ENCODE data around the gene GMDS. TPM values are rescaled to one million over a fixed set of nuclear protein-coding genes. Genes with fewer than 3 reads are reported as not detected.

The GMDS gene
- total and polyA plus RNA-seq, 2 of the 4 experiments (the other 2 are of a cell fraction), result 7.3 to 21.9 TPM

GRCh38 chr6:1940381-1940780 is 305.0 kb downstream of the GMDS start:
- H2BK120ac ChIP-seq (ENCODE audit: low read depth, low read length), result no peak overlapping the region
- H3K27me3 ChIP-seq (ENCODE audit: control insufficient read depth, insufficient read depth, low read length), result no peaks in the 10 kb centered on the region
- DNase-seq (no peak), ATAC-seq (ENCODE audit: low read depth) (no peak)
- no peak overlapping the region for H3K56ac ChIP-seq (ENCODE audit: extremely low read depth, insufficient read depth, low read length)
- H2BK15ac ChIP-seq (ENCODE audit: low read depth, low read length), result no peak overlapping the region
- WGBS, 2 experiments (ENCODE audit: extremely low coverage in 2 of 2, insufficient read length in 1 of 2), result no CpG with 5 or more reads among the region's 2 CpGs
- H3K23ac ChIP-seq (ENCODE audit: low read depth, low read length), result no peak overlapping the region
- H3K9me1 ChIP-seq (ENCODE audit: insufficient read depth, low read length), result no peaks in the 10 kb centered on the region; the same call in 1 of the 2 replicates
- no peak overlapping the region for H3K9ac ChIP-seq (ENCODE audit: low read depth, low read length)
- in situ Hi-C loops (cut with MboI; ENCODE audit: low sequenced_read_pairs) (no loop called here), intact Hi-C loops (cut with micrococcal nuclease) (no loop called here), dilution Hi-C loops (cut with HindIII; ENCODE audit: low sequenced_read_pairs, unreplicated experiment) (no loop called here)
- H3K4me3 ChIP-seq (ENCODE audit: insufficient read depth, low read depth, low read length), result no peak overlapping the region
- H2AK9ac ChIP-seq (replicated peaks; ENCODE audit: low read depth, low read length, poor library complexity), result no peak overlapping the region
- no peak overlapping the region for H3K18ac ChIP-seq (ENCODE audit: low read depth, low read length)
- H3K27ac ChIP-seq (ENCODE audit: insufficient read depth, low read length), result no peak overlapping the region
- no peaks in the 10 kb centered on the region for H3K9me3 ChIP-seq (ENCODE audit: control insufficient read depth, insufficient read depth, low read length)
- H4K20me1 ChIP-seq (ENCODE audit: insufficient read depth, low read length), result no peaks in the 10 kb centered on the region
- no peak overlapping the region for H3K14ac ChIP-seq (replicated peaks; ENCODE audit: low read depth, low read length)
- H2BK20ac ChIP-seq (ENCODE audit: low read depth, low read length), result no peak overlapping the region
- CTCF ChIA-PET, result no interaction called here
- H2AK5ac ChIP-seq (ENCODE audit: low read depth, low read length), result no peak overlapping the region
- H3K4me2 ChIP-seq (ENCODE audit: low read depth, low read length), result no peak overlapping the region
- no peak overlapping the region for H2BK5ac ChIP-seq (ENCODE audit: low read depth, low read length, poor library complexity, severe bottlenecking)
- TF ChIP-seq CHD1 (IDR thresholded peaks at IDR 0.05; ENCODE audit: low read depth, low read length), result no peak
- no peak for TF ChIP-seq RCOR1 (IDR thresholded peaks at IDR 0.05; ENCODE audit: insufficient replicate concordance, low read length)
- no peak for TF ChIP-seq MXI1 (IDR thresholded peaks at IDR 0.05; ENCODE audit: borderline replicate concordance, low read depth, low read length)
- no peak for TF ChIP-seq FOS (IDR thresholded peaks at IDR 0.05; ENCODE audit: low read depth, low read length)
- no peak for TF ChIP-seq ELK1 (IDR thresholded peaks at IDR 0.05; ENCODE audit: borderline replicate concordance, low read depth, low read length)
- TF ChIP-seq RAD21 (IDR thresholded peaks at IDR 0.05; ENCODE audit: low read length), result no peak
- no peak for TF ChIP-seq CEBPB (IDR thresholded peaks at IDR 0.05; ENCODE audit: low read depth, low read length)
- TF ChIP-seq USF2 (IDR thresholded peaks at IDR 0.05; ENCODE audit: low read depth, low read length), result no peak
- TF ChIP-seq RFX5 (IDR thresholded peaks at IDR 0.05; ENCODE audit: low read depth, low read length), result no peak
- no peak for TF ChIP-seq MAZ (IDR thresholded peaks at IDR 0.05; ENCODE audit: borderline replicate concordance, low read depth, low read length)
- TF ChIP-seq NFE2L2 (IDR thresholded peaks at IDR 0.05; ENCODE audit: low read depth, low read length), result no peak
- no peak for TF ChIP-seq MAFK (IDR thresholded peaks at IDR 0.05; ENCODE audit: low read depth, low read length)
- TF ChIP-seq SMC3 (IDR thresholded peaks at IDR 0.05; ENCODE audit: low read depth, low read length), result no peak
- no peak for TF ChIP-seq POLR2A (IDR thresholded peaks at IDR 0.05; ENCODE audit: low read depth, low read length)
- no peak for TF ChIP-seq CTCF (conservative IDR thresholded peaks at IDR 0.05; ENCODE audit: low read depth, low read length)
- TF ChIP-seq BHLHE40 (IDR thresholded peaks at IDR 0.05; ENCODE audit: low read depth, low read length), result no peak
- no peak overlapping the region for H4K8ac ChIP-seq (ENCODE audit: low read depth in 2 of 2, low read length in 2 of 2)
- 0 out of 2 replicates have a peak, but pooled peaks cover 2% of the 10 kb centered on the region for H3K36me3 ChIP-seq (ENCODE audit: control insufficient read depth, insufficient read depth, low read length)
- H3K79me1 ChIP-seq (ENCODE audit: low read depth in 1 of 2, low read length in 2 of 2), result no peaks in the 10 kb centered on the region
- no peak overlapping the region for H4K91ac ChIP-seq (ENCODE audit: insufficient read depth, low read depth, low read length)
- no peak overlapping the region for H2AFZ ChIP-seq (replicated peaks; ENCODE audit: low read length, poor library complexity)
- no TSS peak for BruUV-seq (replicated peaks)
- H3K4me1 ChIP-seq (ENCODE audit: control insufficient read depth, insufficient read depth, low read length), result no peaks in the 10 kb centered on the region
- H4K5ac ChIP-seq (ENCODE audit: low read depth, low read length), result no peak overlapping the region
- POLR2A ChIA-PET (ENCODE audit: unreplicated experiment), result no interaction called here
- H3K4ac ChIP-seq (ENCODE audit: low read depth, low read length), result no peak overlapping the region
